Adrenal gland (tissue), 5 donors: ENCODE results near the gene NACAD.

Source experiments
- POLR2A ChIP-seq, 2 donors: fragments of 450-650 bp; IDR thresholded peaks; one replicate each; pipeline ENCODE4 v1.6.1; 2017; ENCODE audit warnings: antibody characterized with exemption in 2 of 2, mild to moderate bottlenecking in 2 of 2, moderate library complexity in 1 of 2
- TF ChIP-seq, protein P1 (sequence below), 6 experiments: fragments of 450-650 bp in 4 of 6; fragments of 200-600 bp in 2 of 6; sonication (generic) in 1 of 6; IDR thresholded peaks; 1 replicate in 5 of 6; 2 replicates in 1 of 6; pipeline versions ENCODE4 v1.5.1 to v1.8.0; 2016 to 2021; ENCODE audit warnings: antibody characterized with exemption in 6 of 6, mild to moderate bottlenecking in 2 of 6, moderate library complexity in 1 of 6
- donor health status: DM: no; HTN: no; CAD: no.

DNA sequence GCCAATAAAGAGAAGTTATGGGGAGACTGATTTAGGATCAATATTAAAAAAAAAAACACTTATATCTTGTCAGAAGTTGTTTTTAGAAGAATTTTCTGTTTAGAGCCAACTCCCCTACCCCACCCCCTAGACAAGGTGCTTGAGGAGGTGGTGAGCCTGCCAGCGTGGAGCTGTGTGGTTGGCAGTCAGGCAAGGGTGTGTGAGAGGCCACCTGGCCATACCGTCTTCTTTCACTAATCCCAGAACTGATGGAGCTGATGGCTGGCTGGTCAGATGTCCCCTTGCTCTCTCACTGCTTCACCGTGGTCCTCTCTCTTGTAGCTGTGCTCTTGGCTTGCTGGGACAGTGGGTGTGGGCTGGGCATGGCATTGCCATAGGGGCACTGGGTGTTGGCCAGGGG, 34.3 kb downstream of the NACAD start:
- TF ChIP-seq, protein P1, sequence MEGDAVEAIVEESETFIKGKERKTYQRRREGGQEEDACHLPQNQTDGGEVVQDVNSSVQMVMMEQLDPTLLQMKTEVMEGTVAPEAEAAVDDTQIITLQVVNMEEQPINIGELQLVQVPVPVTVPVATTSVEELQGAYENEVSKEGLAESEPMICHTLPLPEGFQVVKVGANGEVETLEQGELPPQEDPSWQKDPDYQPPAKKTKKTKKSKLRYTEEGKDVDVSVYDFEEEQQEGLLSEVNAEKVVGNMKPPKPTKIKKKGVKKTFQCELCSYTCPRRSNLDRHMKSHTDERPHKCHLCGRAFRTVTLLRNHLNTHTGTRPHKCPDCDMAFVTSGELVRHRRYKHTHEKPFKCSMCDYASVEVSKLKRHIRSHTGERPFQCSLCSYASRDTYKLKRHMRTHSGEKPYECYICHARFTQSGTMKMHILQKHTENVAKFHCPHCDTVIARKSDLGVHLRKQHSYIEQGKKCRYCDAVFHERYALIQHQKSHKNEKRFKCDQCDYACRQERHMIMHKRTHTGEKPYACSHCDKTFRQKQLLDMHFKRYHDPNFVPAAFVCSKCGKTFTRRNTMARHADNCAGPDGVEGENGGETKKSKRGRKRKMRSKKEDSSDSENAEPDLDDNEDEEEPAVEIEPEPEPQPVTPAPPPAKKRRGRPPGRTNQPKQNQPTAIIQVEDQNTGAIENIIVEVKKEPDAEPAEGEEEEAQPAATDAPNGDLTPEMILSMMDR (IDR thresholded peaks at IDR 0.05): no peak
- TF ChIP-seq POLR2A (IDR thresholded peaks at IDR 0.05): no peak
